Thyroid gland (tissue), 4 donors: ENCODE results near the gene DIAPH1.

ENCODE experiments used
- POLR2A ChIP-seq, 2 donors: fragments of 450-650 bp; IDR thresholded peaks; one replicate each; pipeline ENCODE4 v1.6.1; 2017; ENCODE audit warnings: antibody characterized with exemption in 2 of 2, mild to moderate bottlenecking in 2 of 2, moderate library complexity in 1 of 2
- TF ChIP-seq, protein P1 (sequence below), 6 experiments: fragments of 200-600 bp in 3 of 6; fragments of 450-650 bp in 3 of 6; sonication (generic) in 3 of 6; IDR thresholded peaks; one replicate each; pipeline ENCODE4 v1.5.1; 2016 to 2019; ENCODE audit warnings: antibody characterized with exemption in 6 of 6, mild to moderate bottlenecking in 2 of 6, inconsistent platforms in 1 of 6, moderate library complexity in 1 of 6

DNA sequence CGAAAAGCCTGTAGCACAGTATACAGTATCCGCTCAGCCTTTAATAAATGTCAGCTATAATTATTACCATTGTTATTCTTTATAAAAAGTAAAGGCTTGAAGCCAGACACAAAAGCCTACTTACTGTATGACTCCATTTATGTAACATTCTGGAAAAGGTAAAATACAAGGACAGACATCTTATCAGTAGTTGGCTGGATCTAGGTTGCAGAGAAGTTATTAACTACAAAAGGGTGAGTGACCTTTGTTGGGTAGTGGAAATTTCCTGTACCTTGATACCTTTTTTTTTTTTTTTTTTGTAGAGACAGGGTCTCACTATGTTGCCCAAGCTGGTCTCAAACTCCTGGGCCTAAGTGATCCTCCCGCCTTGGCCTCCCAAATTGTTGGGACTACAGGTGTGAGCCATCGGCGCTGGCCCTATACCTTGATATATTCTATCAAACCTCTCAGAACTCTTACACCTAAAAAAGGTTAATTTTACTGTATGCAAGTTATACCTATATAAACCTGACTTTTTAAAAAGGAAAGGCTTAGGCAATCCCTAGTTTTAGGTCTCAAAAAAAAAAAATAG is 11.9 kb upstream of the DIAPH1 start:
- TF ChIP-seq, protein P1, sequence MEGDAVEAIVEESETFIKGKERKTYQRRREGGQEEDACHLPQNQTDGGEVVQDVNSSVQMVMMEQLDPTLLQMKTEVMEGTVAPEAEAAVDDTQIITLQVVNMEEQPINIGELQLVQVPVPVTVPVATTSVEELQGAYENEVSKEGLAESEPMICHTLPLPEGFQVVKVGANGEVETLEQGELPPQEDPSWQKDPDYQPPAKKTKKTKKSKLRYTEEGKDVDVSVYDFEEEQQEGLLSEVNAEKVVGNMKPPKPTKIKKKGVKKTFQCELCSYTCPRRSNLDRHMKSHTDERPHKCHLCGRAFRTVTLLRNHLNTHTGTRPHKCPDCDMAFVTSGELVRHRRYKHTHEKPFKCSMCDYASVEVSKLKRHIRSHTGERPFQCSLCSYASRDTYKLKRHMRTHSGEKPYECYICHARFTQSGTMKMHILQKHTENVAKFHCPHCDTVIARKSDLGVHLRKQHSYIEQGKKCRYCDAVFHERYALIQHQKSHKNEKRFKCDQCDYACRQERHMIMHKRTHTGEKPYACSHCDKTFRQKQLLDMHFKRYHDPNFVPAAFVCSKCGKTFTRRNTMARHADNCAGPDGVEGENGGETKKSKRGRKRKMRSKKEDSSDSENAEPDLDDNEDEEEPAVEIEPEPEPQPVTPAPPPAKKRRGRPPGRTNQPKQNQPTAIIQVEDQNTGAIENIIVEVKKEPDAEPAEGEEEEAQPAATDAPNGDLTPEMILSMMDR (IDR thresholded peaks at IDR 0.05): no peak
- TF ChIP-seq POLR2A (IDR thresholded peaks at IDR 0.05): no peak
